ENCODE measurements around the gene MLC1.

The MLC1 gene

GRCh38 chr22:50086526-50086925 is 1.3 kb upstream of the MLC1 start:
- CTCF ChIA-PET = interaction anchor here (0.8 to 1.3 kb wide), 2 partner anchors 27 to 56 kb away, joined by 4 read pairs; no protein-coding TSS in a partner anchor
- no peak for TF ChIP-seq CTBP1 (IDR thresholded peaks at IDR 0.05; ENCODE audit: borderline replicate concordance)
- TF ChIP-seq LEF1 (IDR thresholded peaks at IDR 0.05; ENCODE audit: borderline replicate concordance) = no peak
- no peak for TF ChIP-seq NFRKB (IDR thresholded peaks at IDR 0.05)
- no peak for TF ChIP-seq SUZ12 (IDR thresholded peaks at IDR 0.05)
- TF ChIP-seq BHLHE40 (IDR thresholded peaks at IDR 0.05; ENCODE audit: borderline replicate concordance) = no peak
- no peak for TF ChIP-seq FOXA1 (IDR thresholded peaks at IDR 0.05)
- TF ChIP-seq ELF4 (IDR thresholded peaks at IDR 0.05) = no peak
- no peak for TF ChIP-seq L3MBTL2 (conservative IDR thresholded peaks at IDR 0.05)
- DNase-seq (ENCODE audit: extremely low spot score) = no peak
- POLR2A ChIA-PET = no interaction called here

DNA sequence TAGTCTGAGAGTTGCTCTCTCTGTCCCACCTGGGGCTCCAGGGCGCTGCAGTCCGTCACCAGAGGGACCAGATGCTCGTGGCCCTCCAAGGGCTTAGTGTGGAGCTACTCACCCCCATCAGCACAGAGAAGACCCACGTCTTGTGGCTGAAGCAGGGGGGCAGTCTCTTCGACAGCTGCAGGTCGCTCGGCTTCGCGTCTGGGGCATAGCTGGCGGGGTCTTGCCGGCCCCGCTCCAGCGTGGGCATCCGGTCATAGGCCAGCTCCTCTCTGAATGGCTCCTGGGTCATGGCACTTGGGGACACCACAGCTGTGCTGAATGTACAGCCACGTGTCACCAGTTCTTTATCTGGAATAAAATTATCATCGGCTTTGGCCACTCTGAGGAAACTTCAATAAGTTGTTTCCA is 608 bp downstream of the MLC1 start:
- POLR2A ChIA-PET = interaction anchor here (1.1 to 1.9 kb wide), 2 partner anchors 19 to 21 kb away, joined by 3 to 8 read pairs; no protein-coding TSS in a partner anchor
- no peak for DNase-seq (ENCODE audit: extremely low spot score)
- no peak for TF ChIP-seq ELF4 (IDR thresholded peaks at IDR 0.05)
- TF ChIP-seq FOXA1 (IDR thresholded peaks at IDR 0.05) = no peak
- no peak for TF ChIP-seq FOXM1 (IDR thresholded peaks at IDR 0.05; ENCODE audit: borderline replicate concordance)
- no peak for TF ChIP-seq ARNT (IDR thresholded peaks at IDR 0.05)
- TF ChIP-seq CTBP1 (IDR thresholded peaks at IDR 0.05; ENCODE audit: borderline replicate concordance) = no peak
- CTCF ChIA-PET = no interaction called here

DNA sequence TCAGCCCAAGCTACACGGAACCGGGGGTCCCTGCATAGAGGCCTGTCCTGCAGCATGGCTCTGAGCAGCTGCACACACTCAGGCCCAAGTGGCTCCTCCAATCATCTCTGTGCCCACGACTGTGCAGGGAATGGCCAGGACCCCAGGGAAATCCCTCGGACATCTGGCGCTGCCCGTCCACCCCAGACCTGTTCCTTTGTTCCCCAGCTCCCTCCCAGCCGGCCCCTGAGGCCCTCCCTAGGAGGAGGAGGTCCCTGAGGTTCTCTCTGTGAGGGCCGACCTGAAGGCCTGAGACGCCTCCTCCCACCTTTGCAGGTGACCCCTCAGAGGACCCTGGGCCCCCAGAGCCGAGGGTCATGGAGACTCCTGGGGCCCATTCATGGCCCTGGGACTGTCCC is 1.1 kb downstream of the MLC1 start:
- TF ChIP-seq HDGF (IDR thresholded peaks at IDR 0.05; ENCODE audit: borderline replicate concordance) (no peak), TARDBP (IDR thresholded peaks at IDR 0.05) (no peak), ARNT (IDR thresholded peaks at IDR 0.05) (no peak), CTBP1 (IDR thresholded peaks at IDR 0.05; ENCODE audit: borderline replicate concordance) (no peak), BHLHE40 (IDR thresholded peaks at IDR 0.05; ENCODE audit: borderline replicate concordance) (no peak), FOXK2 (IDR thresholded peaks at IDR 0.05) (no peak), ELF4 (IDR thresholded peaks at IDR 0.05) (no peak), ZNF384 (IDR thresholded peaks at IDR 0.05) (no peak), FOXM1 (IDR thresholded peaks at IDR 0.05; ENCODE audit: borderline replicate concordance) (no peak), SUZ12 (IDR thresholded peaks at IDR 0.05) (no peak), SP1 (IDR thresholded peaks at IDR 0.05) (no peak), LEF1 (IDR thresholded peaks at IDR 0.05; ENCODE audit: borderline replicate concordance) (no peak), L3MBTL2 (conservative IDR thresholded peaks at IDR 0.05) (no peak), NFRKB (IDR thresholded peaks at IDR 0.05) (no peak), PKNOX1 (IDR thresholded peaks at IDR 0.05) (no peak)
- POLR2A ChIA-PET = interaction anchor here (1.9 kb wide), 1 partner anchor 21 kb away, joined by 8 read pairs; no protein-coding TSS in a partner anchor
- CTCF ChIA-PET = no interaction called here
- DNase-seq (ENCODE audit: extremely low spot score) = no peak

GRCh38 chr22:50083462-50084079 is 1.7 kb downstream of the MLC1 start:
- ChIA-PET CTCF (no interaction called here), POLR2A (no interaction called here)
- TF ChIP-seq PKNOX1 (IDR thresholded peaks at IDR 0.05) (no peak), SP1 (IDR thresholded peaks at IDR 0.05) (no peak), FOXK2 (IDR thresholded peaks at IDR 0.05) (no peak), HDGF (IDR thresholded peaks at IDR 0.05; ENCODE audit: borderline replicate concordance) (no peak), FOXA1 (IDR thresholded peaks at IDR 0.05) (no peak), ZNF384 (IDR thresholded peaks at IDR 0.05) (no peak), NFRKB (IDR thresholded peaks at IDR 0.05) (no peak), L3MBTL2 (conservative IDR thresholded peaks at IDR 0.05) (no peak), SUZ12 (IDR thresholded peaks at IDR 0.05) (no peak), CTBP1 (IDR thresholded peaks at IDR 0.05; ENCODE audit: borderline replicate concordance) (no peak), ARNT (IDR thresholded peaks at IDR 0.05) (no peak), ELF4 (IDR thresholded peaks at IDR 0.05) (no peak)
- no peak for DNase-seq (ENCODE audit: extremely low spot score)

- no peak for TF ChIP-seq PKNOX1 (IDR thresholded peaks at IDR 0.05)
- no peak for TF ChIP-seq ARNT (IDR thresholded peaks at IDR 0.05)
- no peak for TF ChIP-seq NFRKB (IDR thresholded peaks at IDR 0.05)
- no peak for TF ChIP-seq SP1 (IDR thresholded peaks at IDR 0.05)
- no peak for TF ChIP-seq FOXA1 (IDR thresholded peaks at IDR 0.05)
- no peak for TF ChIP-seq ZNF384 (IDR thresholded peaks at IDR 0.05)
- TF ChIP-seq CTBP1 (IDR thresholded peaks at IDR 0.05; ENCODE audit: borderline replicate concordance) = no peak
- no peak for TF ChIP-seq SUZ12 (IDR thresholded peaks at IDR 0.05)
- TF ChIP-seq LEF1 (IDR thresholded peaks at IDR 0.05; ENCODE audit: borderline replicate concordance) = no peak
- TF ChIP-seq L3MBTL2 (conservative IDR thresholded peaks at IDR 0.05) = no peak
- TF ChIP-seq BHLHE40 (IDR thresholded peaks at IDR 0.05; ENCODE audit: borderline replicate concordance) = no peak
- no peak for TF ChIP-seq HDGF (IDR thresholded peaks at IDR 0.05; ENCODE audit: borderline replicate concordance)
- no peak for TF ChIP-seq ELF4 (IDR thresholded peaks at IDR 0.05)
- no peak for TF ChIP-seq FOXM1 (IDR thresholded peaks at IDR 0.05; ENCODE audit: borderline replicate concordance)
- TF ChIP-seq TARDBP (IDR thresholded peaks at IDR 0.05) = no peak
- no peak for TF ChIP-seq FOXK2 (IDR thresholded peaks at IDR 0.05)
- CTCF ChIA-PET = no interaction called here
- POLR2A ChIA-PET = no interaction called here
- DNase-seq (ENCODE audit: extremely low spot score) = no peak
Observed at GRCh38 chr22:50082961-50083461, 2.2 kb downstream of the MLC1 start.

- POLR2A ChIA-PET = interaction anchor here (0.5 kb wide), 1 partner anchor 16 kb away, joined by 3 read pairs; no protein-coding TSS in a partner anchor
Observed at GRCh38 chr22:50082197-50082715, 3.0 kb downstream of the MLC1 start.

More at GRCh38 chr22:50082197-50082715, 3.0 kb downstream of the MLC1 start:
- DNase-seq (ENCODE audit: extremely low spot score) = no peak
- CTCF ChIA-PET = interaction anchor here (0.6 kb wide), 1 partner anchor 9 kb away, joined by 3 read pairs; no protein-coding TSS in a partner anchor
- TF ChIP-seq SP1 (IDR thresholded peaks at IDR 0.05) (no peak), TARDBP (IDR thresholded peaks at IDR 0.05) (no peak), ELF4 (IDR thresholded peaks at IDR 0.05) (no peak)
